Measurements from ENCODE around the gene TXNDC8. TPM values are rescaled to one million over a fixed set of nuclear protein-coding genes. Genes with fewer than 3 reads are reported as not detected.

The TXNDC8 gene
- polyA plus RNA-seq, 3 donors = not detected

- no peak for DNase-seq (ENCODE audit: extremely low read depth in 1 of 11, low read depth in 9 of 11, low spot score in 4 of 11)
Observed at GRCh38 chr9:110288503-110288902, 49.2 kb downstream of the TXNDC8 start.

GRCh38 chr9:110287289-110287680, 50.4 kb downstream of the TXNDC8 start:
- no peak for DNase-seq (ENCODE audit: extremely low read depth in 1 of 11, low read depth in 9 of 11, low spot score in 4 of 11)

- no peak for DNase-seq (ENCODE audit: extremely low read depth in 1 of 11, low read depth in 9 of 11, low spot score in 4 of 11)
Observed at GRCh38 chr9:110284211-110284844, 53.3 kb downstream of the TXNDC8 start.

- DNase-seq (ENCODE audit: extremely low read depth in 1 of 11, low read depth in 9 of 11, low spot score in 4 of 11) = no peak
Observed at GRCh38 chr9:110283751-110284150, 53.9 kb downstream of the TXNDC8 start.

- DNase-seq (ENCODE audit: extremely low read depth in 1 of 11, low read depth in 9 of 11, low spot score in 4 of 11) = no peak
Observed at GRCh38 chr9:110282739-110283081, 55.0 kb downstream of the TXNDC8 start.

DNA sequence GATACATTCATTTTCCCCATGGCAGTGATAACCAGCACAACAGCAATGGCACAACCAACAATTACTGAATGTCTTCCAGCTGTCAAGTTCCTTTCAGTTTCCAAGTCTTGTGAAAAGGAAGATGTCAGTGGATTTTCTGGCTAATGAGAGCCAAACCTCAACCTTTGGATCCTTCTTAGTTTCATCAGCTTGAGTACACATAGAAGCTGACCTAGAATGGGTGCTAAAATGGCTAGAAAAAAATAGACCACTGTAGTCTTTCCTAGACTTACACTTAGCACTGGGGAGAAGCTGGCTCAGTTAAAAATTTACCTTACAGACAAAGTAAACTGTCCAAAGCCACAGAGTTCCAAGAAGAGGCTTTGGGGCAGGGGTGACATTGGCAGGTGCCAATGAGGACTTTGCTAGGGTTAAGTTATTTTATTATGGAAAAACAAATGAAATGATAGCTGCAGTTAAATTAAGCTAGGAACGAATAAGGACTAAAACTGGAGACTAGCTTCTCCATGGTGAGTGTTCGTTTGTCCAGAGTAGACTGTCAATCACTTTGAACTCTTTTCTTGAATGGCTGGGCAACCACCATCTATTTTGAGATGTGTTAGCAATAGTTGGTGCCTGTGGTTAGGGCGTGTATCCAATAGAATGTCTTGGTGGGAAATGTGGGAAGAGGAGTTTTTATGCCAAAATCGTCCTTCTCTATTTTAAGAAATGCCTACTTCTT, 55.5 kb downstream of the TXNDC8 start:
- DNase-seq (ENCODE audit: extremely low read depth in 1 of 11, low read depth in 9 of 11, low spot score in 4 of 11) = no peak

DNA sequence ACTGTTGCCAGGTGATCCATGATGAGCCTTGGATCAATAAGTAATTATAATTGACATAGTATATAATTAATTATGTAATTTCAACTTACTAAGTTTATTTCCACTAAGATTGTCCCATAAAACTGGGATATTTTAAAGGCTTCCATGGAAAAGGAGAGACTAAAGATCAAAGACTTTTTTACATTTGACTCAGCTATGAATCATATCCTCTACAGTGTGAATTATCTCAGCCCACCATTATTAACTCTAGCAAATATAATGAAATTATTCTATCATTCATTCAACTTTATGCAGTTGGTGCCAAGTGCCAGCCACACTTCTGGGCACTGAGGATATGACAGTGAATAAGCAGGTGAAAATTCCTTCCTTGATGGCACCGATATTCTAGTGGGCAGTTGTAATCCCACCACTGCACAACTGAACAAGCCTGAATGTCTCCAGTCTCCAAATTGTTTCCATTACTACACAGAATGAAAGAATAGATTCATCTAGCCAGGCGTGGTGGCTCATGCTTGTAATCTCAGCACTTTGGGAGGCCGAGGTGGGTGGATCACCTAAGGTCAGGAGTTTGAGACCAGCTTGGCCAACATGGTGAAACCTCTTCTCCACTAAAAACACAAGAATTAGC, 59.5 kb downstream of the TXNDC8 start:
- DNase-seq (ENCODE audit: extremely low read depth in 1 of 11, low read depth in 9 of 11, low spot score in 4 of 11) = no peak

- no peak for DNase-seq (ENCODE audit: extremely low read depth in 1 of 11, low read depth in 9 of 11, low spot score in 4 of 11)
Observed at GRCh38 chr9:110276781-110277180, 60.9 kb downstream of the TXNDC8 start.

DNA sequence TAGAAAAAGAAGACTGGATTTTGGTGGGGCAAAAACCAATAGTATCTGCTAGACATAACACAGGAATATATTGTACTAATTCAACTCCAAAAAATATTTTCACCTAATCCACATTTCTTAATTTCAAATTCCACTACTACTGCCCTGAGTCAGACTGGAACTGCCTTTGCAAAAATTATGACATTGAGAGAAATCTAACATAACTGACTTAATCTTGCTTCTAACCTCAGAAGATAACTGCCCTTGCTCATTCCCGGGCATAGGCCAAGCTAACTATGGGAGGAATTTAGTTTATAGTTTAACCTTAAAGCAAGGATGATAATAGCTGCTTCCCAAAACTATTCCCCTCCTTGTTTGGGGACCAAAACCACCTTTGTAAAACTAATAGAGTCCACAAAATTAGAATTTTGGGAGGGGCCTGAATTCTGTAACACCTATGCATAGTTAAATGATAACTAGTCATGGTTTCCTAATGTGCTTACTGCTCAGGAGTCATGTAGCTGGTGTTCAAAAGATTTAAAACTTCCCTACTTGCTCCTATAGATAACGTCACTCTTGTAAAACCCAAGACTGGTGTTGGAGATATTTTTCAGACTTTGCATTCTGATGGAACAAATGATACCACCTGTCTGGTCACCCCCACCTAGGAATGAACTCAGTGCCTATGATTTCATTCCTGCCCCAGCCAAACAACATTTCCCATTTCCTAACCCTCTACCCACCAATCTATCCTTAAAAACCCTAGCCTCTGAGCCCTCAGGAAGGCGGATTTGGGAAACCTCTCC, 67.3 kb downstream of the TXNDC8 start:
- DNase-seq (ENCODE audit: extremely low read depth in 1 of 11, low read depth in 9 of 11, low spot score in 4 of 11) = no peak

DNA sequence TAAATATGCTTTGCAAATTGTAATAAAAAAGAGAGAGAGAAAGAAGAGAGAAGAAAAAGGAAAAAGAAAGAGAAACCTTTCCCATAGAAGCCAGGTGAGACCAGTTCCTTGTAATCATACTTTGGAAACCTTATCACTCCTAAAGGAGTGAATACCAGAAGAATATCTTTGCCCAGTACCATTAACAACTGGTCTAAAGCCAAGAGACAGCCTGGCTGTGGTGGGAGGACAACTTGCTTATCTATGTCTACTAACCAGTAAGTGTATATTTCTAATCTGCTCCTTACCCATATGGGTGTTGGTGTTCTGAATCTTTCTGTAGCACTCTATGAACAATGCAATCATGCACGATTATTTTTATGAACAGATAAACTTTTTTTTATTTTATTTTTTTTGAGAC, 70.9 kb downstream of the TXNDC8 start:
- DNase-seq (ENCODE audit: extremely low read depth in 1 of 11, low read depth in 9 of 11, low spot score in 4 of 11) = no peak

DNA sequence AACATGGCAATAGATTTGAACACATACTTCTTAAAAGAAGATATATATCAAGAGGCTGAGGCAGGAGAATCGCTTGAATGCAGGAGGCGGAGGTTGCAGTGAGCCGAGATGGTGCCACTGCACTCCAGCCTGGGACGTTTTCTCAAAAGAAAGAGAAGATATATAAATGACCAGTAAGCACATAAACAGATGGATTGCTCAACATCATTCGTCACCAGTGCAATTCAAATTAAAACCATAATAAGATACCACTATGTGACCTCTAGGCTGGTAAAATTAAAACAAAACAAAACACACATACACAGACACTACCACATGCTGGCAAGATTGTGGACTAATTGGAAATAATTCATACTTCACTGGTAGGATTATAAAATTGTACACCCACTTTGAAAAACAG, 76.0 kb downstream of the TXNDC8 start:
- no peak for DNase-seq (ENCODE audit: extremely low read depth in 1 of 11, low read depth in 9 of 11, low spot score in 4 of 11)

DNA sequence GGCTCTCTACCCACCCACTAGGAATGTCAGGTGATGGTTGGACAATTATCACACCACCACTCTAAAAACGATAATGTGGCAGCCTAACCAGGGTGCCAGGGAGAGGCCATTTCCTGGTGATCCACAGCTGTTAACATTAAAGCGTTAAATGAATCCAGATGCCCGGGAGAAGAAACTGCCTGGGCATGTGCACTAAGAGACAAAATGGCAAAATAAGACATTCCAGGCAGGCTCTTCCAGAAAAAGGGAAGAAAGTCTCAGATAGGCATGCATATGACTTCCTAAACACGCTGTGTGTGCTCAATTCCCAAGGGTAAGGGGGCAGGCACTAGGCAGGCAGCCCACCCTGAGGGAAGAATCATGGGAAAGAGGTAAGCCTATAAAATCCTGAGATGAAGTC, 76.8 kb downstream of the TXNDC8 start:
- no peak for DNase-seq (ENCODE audit: extremely low read depth in 1 of 11, low read depth in 9 of 11, low spot score in 4 of 11)

DNA sequence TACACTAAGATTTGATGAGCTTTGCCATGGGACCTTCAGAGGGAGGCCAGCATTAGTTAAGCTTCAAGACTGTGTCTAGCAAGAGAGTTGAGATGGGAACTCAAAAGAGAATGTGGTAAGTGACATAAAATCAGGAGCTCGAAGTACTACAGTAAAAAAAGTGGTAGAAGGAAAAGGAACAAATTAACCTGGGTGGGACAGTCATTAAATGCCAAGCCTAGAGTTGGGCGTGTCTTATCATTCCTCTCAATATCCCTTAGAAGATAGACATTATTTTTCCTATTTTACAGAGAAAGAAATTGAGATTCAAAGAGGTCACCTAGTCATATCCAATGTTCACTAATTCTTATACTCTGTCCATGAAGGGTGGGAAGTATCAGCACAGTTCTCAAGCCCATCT, 78.1 kb downstream of the TXNDC8 start:
- no peak for DNase-seq (ENCODE audit: extremely low read depth in 1 of 11, low read depth in 9 of 11, low spot score in 4 of 11)

- DNase-seq (ENCODE audit: extremely low read depth in 1 of 11, low read depth in 9 of 11, low spot score in 4 of 11) = no peak
Observed at GRCh38 chr9:110258690-110259091, 79.0 kb downstream of the TXNDC8 start.

GRCh38 chr9:110257956-110258355, 79.7 kb downstream of the TXNDC8 start:
- DNase-seq (ENCODE audit: extremely low read depth in 1 of 11, low read depth in 9 of 11, low spot score in 4 of 11) = no peak

DNA sequence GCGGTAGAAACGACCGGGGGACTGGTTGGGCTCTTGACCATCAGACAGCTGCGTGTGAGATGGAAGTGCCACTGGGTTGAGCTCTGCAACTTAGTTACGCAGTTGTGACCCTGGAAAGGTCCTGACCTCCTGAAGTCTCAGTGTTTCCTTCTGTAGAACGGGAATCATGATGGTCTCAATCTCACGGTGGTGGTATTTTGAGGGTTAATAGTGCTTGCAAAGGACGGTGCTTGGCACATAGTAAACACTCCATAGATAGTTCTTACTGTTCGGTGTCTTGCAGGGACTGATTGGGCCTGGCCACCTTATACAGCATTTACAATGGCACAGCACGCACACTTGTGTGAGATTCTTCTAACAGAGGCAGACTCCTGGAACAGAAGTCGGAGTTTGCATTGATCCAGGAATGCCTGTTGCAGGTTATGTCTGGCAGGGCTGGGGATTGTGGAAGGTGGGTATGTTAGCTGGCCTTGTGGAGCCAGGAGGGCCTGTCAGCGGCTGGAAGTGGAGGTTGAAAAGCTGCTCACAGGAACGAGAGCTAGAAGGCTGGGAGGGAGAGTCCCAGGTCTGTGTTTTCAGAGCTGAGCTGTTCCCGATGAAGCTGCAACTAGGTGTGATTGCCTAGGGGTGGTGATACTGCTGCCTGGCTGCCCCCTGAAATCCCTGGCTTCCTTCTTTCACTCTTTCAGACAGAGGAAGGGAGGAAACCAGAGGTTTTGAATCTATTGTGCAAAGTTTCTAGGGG, 80.4 kb downstream of the TXNDC8 start:
- DNase-seq (ENCODE audit: extremely low read depth in 1 of 11, low read depth in 9 of 11, low spot score in 4 of 11) = no peak

- peak; percentile 68 to 87 (median 80) for DNase-seq (ENCODE audit: extremely low read depth in 1 of 11, low read depth in 9 of 11, low spot score in 4 of 11)
Observed at GRCh38 chr9:110256380-110257096, 81.1 kb downstream of the TXNDC8 start, which contains the start of gene TXN. TXN (minus strand) TSS chr9:110256507; CDS start chr9:110256435, 72 bp downstream.
